GM23338 (cell line): Measurements from ENCODE around the gene FBXL19.

ENCODE experiments used
- CREB1 ChIP-seq: fragments of 250-450 bp; sonication (Bioruptor Pico); IDR thresholded peaks from 2 replicates; pipeline ENCODE4 v1.5.0; 2020; ENCODE audit warnings: low read depth, mild to moderate bottlenecking, moderate library complexity
- CTCF ChIP-seq, 2 experiments: fragments of 200-600 bp in 1 of 2; sonication (generic) in 1 of 2; conservative IDR thresholded peaks; 2 replicates each; pipeline versions ENCODE4 v1.5.1 to v1.6.1; 2016 to 2017; ENCODE audit warnings: antibody characterized with exemption in 2 of 2, low read depth in 2 of 2, mild to moderate bottlenecking in 2 of 2, moderate library complexity in 1 of 2
- EZH2 ChIP-seq: fragments of 200-600 bp; sonication (generic); IDR thresholded peaks from one replicate; pipeline ENCODE4 v1.8.0; 2017; ENCODE audit warnings: antibody characterized with exemption, mild to moderate bottlenecking, low read depth; ENCODE audit not compliant: unreplicated experiment
- EZH2phosphoT487 ChIP-seq: fragments of 200-600 bp; sonication (generic); IDR thresholded peaks from one replicate; pipeline ENCODE4 v1.8.1; 2018; ENCODE audit warnings: antibody characterized with exemption; ENCODE audit not compliant: unreplicated experiment
- POLR2AphosphoS5 ChIP-seq: IDR thresholded peaks from 2 replicates; pipeline ENCODE4 v1.6.1; 2016; ENCODE audit warnings: antibody characterized with exemption, low read depth
- ZNF114 ChIP-seq: fragments of 250-450 bp; sonication (Bioruptor Pico); IDR thresholded peaks from 2 replicates; pipeline ENCODE4 v1.5.0; 2020; ENCODE audit warnings: mild to moderate bottlenecking, moderate library complexity
- TF ChIP-seq, protein P1 (sequence below): IDR thresholded peaks from 2 replicates; pipeline ENCODE4 v1.6.1; 2016; ENCODE audit warnings: antibody characterized with exemption
- TF ChIP-seq, protein P2 (sequence below): IDR thresholded peaks from one replicate; pipeline ENCODE4 v1.6.1; 2018; ENCODE audit warnings: antibody characterized with exemption; ENCODE audit not compliant: unreplicated experiment

- TF ChIP-seq, protein P1, sequence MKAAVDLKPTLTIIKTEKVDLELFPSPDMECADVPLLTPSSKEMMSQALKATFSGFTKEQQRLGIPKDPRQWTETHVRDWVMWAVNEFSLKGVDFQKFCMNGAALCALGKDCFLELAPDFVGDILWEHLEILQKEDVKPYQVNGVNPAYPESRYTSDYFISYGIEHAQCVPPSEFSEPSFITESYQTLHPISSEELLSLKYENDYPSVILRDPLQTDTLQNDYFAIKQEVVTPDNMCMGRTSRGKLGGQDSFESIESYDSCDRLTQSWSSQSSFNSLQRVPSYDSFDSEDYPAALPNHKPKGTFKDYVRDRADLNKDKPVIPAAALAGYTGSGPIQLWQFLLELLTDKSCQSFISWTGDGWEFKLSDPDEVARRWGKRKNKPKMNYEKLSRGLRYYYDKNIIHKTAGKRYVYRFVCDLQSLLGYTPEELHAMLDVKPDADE: no peak
- no peak for TF ChIP-seq CTCF (conservative IDR thresholded peaks at IDR 0.05; ENCODE audit: low read depth in 2 of 2)
- TF ChIP-seq CREB1 (CRISPR knock-in tag): no peak
- TF ChIP-seq POLR2AphosphoS5: no peak
- TF ChIP-seq EZH2: no peak
- TF ChIP-seq, protein P2, sequence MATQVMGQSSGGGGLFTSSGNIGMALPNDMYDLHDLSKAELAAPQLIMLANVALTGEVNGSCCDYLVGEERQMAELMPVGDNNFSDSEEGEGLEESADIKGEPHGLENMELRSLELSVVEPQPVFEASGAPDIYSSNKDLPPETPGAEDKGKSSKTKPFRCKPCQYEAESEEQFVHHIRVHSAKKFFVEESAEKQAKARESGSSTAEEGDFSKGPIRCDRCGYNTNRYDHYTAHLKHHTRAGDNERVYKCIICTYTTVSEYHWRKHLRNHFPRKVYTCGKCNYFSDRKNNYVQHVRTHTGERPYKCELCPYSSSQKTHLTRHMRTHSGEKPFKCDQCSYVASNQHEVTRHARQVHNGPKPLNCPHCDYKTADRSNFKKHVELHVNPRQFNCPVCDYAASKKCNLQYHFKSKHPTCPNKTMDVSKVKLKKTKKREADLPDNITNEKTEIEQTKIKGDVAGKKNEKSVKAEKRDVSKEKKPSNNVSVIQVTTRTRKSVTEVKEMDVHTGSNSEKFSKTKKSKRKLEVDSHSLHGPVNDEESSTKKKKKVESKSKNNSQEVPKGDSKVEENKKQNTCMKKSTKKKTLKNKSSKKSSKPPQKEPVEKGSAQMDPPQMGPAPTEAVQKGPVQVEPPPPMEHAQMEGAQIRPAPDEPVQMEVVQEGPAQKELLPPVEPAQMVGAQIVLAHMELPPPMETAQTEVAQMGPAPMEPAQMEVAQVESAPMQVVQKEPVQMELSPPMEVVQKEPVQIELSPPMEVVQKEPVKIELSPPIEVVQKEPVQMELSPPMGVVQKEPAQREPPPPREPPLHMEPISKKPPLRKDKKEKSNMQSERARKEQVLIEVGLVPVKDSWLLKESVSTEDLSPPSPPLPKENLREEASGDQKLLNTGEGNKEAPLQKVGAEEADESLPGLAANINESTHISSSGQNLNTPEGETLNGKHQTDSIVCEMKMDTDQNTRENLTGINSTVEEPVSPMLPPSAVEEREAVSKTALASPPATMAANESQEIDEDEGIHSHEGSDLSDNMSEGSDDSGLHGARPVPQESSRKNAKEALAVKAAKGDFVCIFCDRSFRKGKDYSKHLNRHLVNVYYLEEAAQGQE: no peak
- no peak for TF ChIP-seq ZNF114 (CRISPR knock-in tag)
- no peak for TF ChIP-seq EZH2phosphoT487
These were observed 47.9 kb downstream of the FBXL19 start for GRCh38 chr16:30971298-30971697.
